Thyroid gland (tissue), 4 donors: Measurements from ENCODE around the gene MINDY4.

Experiments
- POLR2A ChIP-seq, 2 donors: fragments of 450-650 bp; IDR thresholded peaks; one replicate each; pipeline ENCODE4 v1.6.1; 2017; ENCODE audit warnings: antibody characterized with exemption in 2 of 2, mild to moderate bottlenecking in 2 of 2, moderate library complexity in 1 of 2
- TF ChIP-seq, protein P1 (sequence below), 6 experiments: fragments of 200-600 bp in 3 of 6; fragments of 450-650 bp in 3 of 6; sonication (generic) in 3 of 6; IDR thresholded peaks; one replicate each; pipeline ENCODE4 v1.5.1; 2016 to 2019; ENCODE audit warnings: antibody characterized with exemption in 6 of 6, mild to moderate bottlenecking in 2 of 6, inconsistent platforms in 1 of 6, moderate library complexity in 1 of 6

GRCh38 chr7:30897770-30898169 lies 126.6 kb downstream of the MINDY4 start:
- TF ChIP-seq, protein P1, sequence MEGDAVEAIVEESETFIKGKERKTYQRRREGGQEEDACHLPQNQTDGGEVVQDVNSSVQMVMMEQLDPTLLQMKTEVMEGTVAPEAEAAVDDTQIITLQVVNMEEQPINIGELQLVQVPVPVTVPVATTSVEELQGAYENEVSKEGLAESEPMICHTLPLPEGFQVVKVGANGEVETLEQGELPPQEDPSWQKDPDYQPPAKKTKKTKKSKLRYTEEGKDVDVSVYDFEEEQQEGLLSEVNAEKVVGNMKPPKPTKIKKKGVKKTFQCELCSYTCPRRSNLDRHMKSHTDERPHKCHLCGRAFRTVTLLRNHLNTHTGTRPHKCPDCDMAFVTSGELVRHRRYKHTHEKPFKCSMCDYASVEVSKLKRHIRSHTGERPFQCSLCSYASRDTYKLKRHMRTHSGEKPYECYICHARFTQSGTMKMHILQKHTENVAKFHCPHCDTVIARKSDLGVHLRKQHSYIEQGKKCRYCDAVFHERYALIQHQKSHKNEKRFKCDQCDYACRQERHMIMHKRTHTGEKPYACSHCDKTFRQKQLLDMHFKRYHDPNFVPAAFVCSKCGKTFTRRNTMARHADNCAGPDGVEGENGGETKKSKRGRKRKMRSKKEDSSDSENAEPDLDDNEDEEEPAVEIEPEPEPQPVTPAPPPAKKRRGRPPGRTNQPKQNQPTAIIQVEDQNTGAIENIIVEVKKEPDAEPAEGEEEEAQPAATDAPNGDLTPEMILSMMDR (IDR thresholded peaks at IDR 0.05), result no peak
- no peak for TF ChIP-seq POLR2A (IDR thresholded peaks at IDR 0.05)
